Neural progenitor cell (in vitro differentiated cells): Measurements from ENCODE around the gene IFNA4.

Experiments used
- EZH2 ChIP-seq: fragments of 200-600 bp; sonication (generic); IDR thresholded peaks from 2 replicates; pipeline ENCODE4 v1.6.1; 2017; ENCODE audit warnings: antibody characterized with exemption, mild to moderate bottlenecking, moderate library complexity
- EZH2phosphoT487 ChIP-seq: fragments of 200-600 bp; sonication (generic); IDR thresholded peaks from 2 replicates; pipeline ENCODE4 v1.6.1; 2017; ENCODE audit warnings: antibody characterized with exemption
- TF ChIP-seq, protein P1 (sequence below): fragments of 200-600 bp; sonication (generic); IDR thresholded peaks from 2 replicates; pipeline ENCODE4 v1.5.1; 2017; ENCODE audit warnings: antibody characterized with exemption, mild to moderate bottlenecking

- TF ChIP-seq, protein P1, sequence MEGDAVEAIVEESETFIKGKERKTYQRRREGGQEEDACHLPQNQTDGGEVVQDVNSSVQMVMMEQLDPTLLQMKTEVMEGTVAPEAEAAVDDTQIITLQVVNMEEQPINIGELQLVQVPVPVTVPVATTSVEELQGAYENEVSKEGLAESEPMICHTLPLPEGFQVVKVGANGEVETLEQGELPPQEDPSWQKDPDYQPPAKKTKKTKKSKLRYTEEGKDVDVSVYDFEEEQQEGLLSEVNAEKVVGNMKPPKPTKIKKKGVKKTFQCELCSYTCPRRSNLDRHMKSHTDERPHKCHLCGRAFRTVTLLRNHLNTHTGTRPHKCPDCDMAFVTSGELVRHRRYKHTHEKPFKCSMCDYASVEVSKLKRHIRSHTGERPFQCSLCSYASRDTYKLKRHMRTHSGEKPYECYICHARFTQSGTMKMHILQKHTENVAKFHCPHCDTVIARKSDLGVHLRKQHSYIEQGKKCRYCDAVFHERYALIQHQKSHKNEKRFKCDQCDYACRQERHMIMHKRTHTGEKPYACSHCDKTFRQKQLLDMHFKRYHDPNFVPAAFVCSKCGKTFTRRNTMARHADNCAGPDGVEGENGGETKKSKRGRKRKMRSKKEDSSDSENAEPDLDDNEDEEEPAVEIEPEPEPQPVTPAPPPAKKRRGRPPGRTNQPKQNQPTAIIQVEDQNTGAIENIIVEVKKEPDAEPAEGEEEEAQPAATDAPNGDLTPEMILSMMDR, result no peak
- no peak for TF ChIP-seq EZH2phosphoT487
- TF ChIP-seq EZH2, result no peak
Observed at GRCh38 chr9:21210311-21210710, 22.9 kb upstream of the IFNA4 start.
